CD4-positive, alpha-beta T cell treated with Interleukin-17A for 4 hours (primary cell): ENCODE results near the gene KIF2B.
"Not testable (repeated sequence)": the region's sequence is repeated elsewhere in the genome, so short reads cannot be mapped to it uniquely, and the experiment has no call there.

Experiments
- DNase-seq: peaks from one replicate; pipeline ENCODE4 v3.0.0-alpha.2; 2020; ENCODE audit warnings: mixed read lengths

KIF2B gene, protein sequence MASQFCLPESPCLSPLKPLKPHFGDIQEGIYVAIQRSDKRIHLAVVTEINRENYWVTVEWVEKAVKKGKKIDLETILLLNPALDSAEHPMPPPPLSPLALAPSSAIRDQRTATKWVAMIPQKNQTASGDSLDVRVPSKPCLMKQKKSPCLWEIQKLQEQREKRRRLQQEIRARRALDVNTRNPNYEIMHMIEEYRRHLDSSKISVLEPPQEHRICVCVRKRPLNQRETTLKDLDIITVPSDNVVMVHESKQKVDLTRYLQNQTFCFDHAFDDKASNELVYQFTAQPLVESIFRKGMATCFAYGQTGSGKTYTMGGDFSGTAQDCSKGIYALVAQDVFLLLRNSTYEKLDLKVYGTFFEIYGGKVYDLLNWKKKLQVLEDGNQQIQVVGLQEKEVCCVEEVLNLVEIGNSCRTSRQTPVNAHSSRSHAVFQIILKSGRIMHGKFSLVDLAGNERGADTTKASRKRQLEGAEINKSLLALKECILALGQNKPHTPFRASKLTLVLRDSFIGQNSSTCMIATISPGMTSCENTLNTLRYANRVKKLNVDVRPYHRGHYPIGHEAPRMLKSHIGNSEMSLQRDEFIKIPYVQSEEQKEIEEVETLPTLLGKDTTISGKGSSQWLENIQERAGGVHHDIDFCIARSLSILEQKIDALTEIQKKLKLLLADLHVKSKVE

DNA sequence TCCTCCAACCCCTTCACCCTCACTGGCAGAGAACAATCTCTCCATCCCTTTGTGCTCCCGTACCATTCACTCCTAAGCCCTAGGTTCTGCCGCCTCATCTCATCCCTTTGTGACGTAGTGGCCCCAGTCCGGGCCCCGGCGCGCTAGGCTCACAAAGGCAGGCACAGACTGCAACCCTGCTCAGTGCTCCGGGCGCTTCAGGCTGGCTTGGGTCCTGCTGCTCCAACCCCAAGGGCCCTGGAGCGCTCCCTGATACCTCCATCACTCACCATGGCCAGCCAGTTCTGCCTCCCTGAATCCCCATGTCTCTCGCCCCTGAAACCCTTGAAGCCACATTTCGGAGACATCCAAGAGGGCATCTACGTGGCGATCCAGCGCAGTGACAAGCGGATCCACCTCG lies at the start of gene KIF2B:
TSS of gene KIF2B (plus strand) at position 164 of the 400 bp plus-strand sequence. CDS start at position 271, 107 bp downstream.
- no peak for DNase-seq

DNA sequence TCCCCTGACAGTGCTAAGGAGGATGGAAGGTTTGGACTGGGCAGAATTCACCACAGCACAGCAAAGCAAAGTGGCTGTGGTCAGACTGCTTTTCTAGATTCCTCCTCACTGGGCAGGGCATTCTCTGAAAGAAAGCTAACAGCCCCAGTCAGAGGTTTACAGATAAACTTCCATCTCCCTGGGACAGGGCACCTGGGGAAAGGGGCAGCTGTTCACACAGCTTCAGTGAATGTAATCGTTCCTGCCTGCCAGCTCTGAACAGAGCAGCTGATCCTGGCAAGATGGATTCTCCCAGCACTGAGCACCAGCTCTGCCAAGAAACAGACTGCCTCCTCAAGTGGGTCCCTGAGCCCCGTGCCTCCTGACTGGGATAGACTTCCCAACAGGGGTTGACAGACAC lies 42.4 kb upstream of the KIF2B start:
- no peak for DNase-seq

DNA sequence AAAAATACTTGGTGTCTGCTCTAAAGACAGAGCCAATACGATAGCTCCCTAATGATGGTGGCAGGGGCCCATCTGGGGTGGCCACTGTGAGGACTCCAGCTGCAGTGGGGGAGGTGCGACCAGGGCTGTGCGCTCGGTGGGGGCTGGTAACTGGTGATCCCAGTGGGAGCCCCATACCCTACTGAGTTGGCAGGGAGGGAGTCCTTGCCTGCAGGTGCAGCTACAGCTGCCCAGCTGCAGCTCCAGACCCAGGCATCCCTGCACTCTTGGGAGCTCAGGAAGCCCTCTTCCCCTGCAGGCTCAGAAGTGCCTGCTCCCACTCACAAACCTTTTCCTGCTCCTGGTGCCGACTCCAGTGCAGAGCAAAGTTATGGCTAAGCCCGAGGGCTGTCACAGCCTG lies 31.2 kb upstream of the KIF2B start:
- no peak for DNase-seq

DNA sequence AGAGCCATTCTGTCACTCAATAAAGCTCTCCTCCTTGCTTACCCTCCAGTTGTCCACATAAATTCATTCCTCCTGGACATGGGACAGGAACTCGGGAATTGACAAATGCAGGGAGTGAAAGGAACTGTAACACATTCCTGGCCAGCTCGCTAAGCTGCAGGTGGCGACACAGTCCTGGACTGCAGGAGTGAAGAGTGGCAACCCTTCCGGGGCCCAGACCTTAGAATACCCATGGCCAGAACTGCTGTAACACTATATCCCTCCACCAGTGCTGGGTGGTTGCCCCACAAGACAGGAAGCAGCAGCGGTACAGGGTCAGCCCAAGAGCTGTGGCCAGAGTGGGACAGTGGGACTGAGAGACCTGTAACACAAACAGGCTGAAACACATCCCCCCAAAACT lies 30.3 kb upstream of the KIF2B start:
- no peak for DNase-seq

DNA sequence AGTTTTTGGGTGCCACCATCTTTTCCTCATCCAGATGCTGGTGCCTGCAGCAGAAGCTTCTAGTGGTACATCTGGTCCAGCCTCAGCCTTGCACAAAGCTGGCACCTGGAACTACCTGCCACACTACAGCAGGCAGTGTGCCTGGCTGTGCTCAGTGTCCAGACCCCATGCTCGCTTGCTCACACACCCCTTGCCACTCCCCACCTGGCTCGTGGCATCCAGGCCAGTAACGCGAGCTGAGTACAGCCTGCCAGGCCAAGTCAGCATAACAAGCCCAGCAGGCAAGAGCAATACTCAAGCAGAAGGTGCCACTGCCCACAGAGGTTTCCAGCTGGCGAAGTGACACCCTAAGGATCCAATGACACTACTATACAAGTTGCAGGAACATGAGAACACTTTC lies 29.7 kb upstream of the KIF2B start:
- no peak for DNase-seq

DNA sequence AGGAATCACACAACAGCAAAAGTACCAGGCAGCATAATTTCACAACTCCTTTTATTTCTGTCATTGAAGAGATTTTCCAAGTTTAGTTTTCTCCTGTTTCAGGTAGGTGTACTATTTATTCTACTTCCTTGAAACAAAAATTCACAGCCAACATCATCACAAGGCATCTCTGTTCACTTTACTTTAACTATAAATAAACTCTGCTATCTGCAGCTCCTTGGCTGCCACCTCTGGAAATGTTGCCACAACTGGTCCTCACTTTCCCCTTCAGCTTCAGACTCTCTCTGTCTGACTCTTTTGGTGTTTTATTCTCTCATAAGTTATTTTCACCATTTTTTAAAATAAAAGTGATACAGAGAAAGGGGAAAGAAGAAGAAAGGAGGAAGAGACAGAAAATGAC lies 27.9 kb upstream of the KIF2B start:
- no peak for DNase-seq

DNA sequence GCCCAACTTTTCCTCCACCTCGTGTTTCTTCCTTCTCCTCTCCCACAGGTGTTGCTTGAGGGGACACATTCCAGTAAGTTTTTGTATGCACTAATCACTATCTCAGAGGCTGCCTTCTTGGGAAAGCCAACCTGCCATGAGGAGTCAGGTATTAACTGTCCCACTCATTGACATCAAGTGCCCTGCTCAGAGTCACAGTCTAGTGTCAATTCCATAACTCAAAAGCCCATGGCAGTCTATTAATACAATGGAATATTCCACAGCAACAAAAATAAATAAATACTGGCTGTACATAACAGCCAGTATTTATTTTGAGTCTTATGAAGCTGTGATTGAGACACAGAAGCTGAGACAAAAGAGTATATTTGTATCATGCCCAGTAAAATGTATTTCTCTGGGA lies 26.1 kb upstream of the KIF2B start:
- no peak for DNase-seq

DNA sequence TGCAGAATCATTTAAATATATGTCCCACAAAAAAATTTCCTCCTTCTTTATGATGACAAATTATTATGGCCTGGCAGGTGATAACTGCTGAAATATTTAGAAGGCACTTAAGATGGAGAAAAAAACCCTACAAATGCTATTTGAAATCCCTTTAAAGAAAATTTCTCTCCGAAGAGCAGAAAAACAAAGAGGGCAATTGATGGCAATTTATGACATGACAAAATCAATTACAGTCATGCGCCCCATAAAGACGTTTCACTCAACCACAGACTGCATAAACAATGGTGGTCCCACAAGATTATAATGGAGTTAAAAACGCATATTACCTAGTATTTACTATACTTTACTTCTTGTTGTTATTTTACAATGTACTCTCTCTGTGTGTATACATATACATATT lies 25.2 kb upstream of the KIF2B start:
- no peak for DNase-seq

DNA sequence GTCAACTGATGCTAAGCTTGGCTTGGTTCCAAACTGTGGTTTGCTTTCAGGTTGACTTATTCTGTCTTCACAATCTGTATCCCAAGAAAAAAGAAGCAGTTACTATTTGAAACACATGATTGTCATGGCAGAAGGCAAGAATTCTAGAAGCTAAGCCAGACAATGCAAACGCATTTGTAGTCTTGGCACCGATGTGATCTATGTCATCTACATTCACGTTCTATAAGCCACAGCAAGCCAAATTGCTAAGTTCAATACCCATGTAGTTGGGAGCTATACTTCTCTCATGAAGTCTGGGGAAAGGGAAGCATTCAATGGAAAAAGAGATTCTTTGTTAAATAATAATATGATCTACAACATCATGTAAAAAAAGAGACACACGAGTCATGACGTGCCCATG lies 18.3 kb upstream of the KIF2B start:
- DNase-seq = no peak

DNA sequence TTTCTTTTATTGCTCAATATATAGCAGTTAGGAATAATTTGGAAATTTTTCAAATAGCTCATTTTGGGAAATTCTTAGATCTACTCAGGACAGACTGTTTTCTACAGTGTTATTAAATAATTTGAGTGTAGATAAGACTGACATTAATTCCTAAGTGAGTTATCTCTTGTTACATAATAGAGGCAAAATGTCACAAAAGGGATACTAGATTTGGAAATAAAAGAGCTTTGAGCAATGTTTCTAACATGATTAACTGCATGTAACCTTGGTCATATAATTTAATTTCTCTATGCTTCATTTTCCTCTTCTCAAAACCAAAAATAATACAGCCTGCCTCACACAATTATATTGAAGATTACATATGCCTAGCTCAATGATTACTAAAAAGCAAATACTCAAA lies 16.3 kb upstream of the KIF2B start:
- DNase-seq = no peak

DNA sequence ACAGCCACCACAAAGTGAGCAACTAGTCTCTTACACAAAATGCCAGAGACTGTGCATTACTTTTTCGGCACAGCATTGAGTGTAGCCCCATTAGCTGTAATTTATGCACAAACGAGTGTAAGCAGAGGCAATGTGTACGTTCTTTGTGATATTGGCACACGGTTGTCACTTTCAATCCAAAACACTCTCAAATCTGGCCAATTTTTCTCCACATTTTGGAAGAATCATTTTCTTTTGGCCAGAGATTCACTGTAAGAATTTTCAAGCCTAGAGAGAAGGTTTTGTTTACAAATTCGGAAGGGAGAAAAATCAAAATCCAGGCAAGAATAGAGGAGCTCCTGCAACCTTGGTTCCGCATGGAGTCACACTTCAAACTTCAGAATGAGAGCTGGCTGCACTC lies 15.4 kb upstream of the KIF2B start:
- DNase-seq = no peak

DNA sequence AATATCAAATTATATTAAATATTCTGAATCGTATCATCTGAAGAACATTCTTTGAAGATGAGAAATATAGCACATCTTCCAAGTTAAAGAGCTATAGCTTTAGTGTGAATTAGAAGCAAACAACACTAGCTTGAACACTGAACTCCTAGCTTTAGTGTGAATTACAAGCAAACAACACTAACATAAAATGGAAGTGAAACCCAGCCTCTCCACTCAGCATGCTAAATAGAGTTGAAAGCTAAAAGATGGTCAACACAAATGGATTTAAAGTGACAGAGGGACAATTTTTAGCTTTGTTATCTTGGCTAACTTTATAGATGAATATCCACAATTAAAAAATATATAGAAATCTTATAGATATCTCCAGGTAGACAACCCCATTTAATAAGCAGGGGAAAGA lies 4.5 kb upstream of the KIF2B start:
- DNase-seq = no peak

DNA sequence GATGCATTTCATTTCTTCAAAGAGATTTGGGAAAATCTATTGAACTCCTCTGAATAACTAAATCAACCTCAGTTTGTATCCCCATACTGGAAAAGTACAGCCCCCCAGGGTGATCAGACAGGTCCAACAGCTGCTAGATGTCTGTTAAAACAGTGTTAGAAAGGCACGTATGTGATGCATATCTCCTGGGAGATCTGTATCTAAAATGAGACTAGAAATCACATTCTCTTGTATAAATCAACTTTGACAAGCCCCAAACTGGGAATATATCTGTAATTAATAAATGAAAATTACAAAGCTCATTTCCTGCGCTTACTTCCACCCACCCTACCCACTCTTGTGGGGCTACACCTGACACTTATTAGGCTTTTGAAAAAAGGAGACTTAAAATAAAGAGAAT lies 3.8 kb upstream of the KIF2B start:
- no peak for DNase-seq

DNA sequence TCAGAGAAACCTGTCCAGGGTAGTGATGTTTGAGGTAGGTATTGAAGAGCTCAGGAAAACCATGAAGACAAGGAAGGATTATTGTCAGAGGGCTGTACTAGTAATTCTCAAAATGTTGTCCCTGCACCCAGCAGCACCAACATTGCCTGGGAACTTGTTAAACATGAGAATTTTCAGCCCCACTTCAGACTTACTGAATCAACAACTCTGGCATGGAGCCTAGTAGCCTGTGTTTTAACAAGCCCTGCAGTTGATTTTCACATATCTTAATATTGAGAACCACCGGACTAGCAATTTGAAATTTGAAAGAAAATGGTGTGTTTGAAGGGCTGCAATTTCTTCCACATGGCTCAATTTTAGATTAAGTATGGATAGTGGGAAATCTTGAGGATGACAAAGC lies 2.8 kb upstream of the KIF2B start:
- no peak for DNase-seq

DNA sequence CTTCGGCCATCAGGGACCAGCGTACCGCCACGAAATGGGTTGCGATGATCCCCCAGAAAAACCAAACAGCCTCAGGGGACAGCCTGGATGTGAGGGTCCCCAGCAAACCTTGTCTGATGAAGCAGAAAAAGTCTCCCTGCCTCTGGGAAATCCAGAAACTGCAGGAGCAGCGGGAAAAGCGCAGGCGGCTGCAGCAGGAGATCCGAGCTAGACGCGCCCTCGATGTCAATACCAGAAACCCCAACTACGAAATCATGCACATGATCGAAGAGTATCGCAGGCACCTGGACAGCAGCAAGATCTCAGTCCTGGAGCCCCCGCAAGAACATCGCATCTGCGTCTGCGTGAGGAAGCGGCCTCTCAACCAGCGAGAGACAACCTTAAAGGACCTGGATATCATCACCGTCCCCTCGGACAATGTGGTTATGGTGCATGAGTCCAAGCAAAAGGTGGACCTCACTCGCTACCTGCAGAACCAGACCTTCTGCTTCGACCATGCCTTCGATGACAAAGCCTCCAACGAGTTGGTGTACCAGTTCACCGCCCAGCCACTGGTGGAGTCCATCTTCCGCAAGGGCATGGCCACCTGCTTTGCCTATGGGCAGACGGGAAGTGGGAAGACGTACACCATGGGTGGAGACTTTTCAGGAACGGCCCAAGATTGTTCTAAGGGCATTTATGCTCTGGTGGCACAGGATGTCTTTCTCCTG lies 769 bp downstream of the KIF2B start:
- DNase-seq = no peak

DNA sequence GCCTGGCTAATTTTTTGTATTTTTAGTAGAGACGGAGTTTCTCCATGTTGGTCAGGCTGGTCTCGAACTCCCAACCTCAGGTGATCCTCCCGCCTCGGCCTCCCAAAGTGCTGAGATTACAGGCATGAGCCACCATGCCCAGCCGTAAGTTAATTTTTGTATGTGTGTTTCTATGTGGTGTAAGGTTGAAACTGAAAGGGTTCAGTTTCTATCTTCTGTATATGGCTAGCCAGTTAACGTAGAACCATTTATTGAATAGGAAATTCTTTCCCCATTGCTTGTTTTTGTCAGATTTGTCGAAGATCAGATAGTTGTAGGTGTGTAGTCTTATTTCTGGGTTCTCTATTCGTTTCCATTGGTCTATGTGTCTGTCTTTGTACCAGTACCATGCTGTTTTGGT lies 12.0 kb downstream of the KIF2B start:
- not testable (repeated sequence) for DNase-seq

DNA sequence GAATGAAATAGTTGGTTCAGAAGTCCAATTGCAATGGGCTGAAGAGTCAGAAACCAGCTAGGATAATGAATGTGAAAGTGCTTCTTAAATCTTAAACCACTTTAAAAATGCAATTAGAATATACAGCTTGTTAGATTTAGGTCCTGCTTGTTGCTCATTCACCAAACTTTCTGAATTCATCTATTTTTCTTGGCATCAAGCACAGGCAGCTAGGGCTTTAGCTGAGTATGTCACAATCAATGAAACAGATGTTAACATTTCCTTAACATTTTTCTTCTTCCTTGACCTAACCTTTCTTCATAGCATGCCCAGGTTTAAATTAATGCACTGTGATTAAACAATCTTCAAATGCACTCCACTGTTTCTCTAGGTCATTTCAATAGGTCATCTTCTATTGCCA lies 14.4 kb downstream of the KIF2B start:
- no peak for DNase-seq

DNA sequence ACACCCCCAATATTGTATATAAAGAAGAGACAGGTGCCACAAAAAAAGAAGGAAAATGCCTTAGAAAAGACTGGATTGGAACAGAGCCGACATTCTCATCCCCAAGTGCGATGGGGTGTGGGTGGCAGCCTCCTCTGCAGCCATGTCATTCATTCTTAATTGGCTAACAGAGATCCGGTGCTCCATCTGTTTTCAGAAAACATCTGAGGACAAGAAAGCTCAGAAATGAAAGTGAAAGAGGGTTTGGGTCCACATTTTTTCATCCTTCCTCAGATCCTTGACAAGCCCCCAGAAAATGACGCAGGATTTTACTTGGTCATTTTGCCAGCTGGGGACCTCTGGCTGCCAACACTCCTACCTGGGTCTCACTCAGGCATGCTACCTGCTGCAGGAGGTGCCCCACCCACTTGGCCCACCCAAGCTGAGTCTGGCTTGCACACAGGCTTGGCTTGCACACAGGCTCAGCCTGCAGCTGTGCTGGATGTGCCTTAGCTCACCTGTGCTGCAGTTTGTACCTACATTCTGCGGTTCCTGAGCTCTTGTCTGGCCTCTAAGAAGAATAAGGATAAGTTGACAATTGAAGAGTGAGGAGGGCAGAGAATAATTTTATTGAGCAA lies 21.9 kb downstream of the KIF2B start:
- DNase-seq = no peak

DNA sequence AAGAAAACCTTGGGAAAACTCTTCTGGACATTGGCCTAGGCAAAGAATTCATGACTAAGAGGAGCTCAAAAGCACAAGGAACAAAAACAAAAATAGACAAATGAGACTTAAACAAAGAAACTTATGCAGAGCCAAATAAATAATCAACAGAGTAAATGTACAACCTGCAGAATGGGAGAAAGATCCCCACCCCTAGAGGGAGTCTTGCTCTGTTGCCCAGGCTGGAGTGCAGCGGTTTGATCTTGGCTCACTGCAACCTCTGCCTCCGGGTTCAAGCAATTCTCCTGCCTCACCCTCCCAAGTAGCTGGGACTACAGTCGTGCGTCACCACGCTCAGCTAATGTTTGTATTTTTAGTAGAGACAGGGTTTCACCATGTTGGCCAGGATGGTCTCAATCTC lies 48.4 kb downstream of the KIF2B start:
- not testable (repeated sequence) for DNase-seq
